Myocyte (in vitro differentiated cells): ENCODE measurements around the gene FOXD4L6. TPM values are rescaled to one million over a fixed set of nuclear protein-coding genes. Genes with fewer than 3 reads are reported as not detected.
"Not testable (repeated sequence)": the region's sequence is repeated elsewhere in the genome, so short reads cannot be mapped to it uniquely, and the experiment has no call there.

Experiments
- DNase-seq: peaks from one replicate; pipeline ENCODE4 v3.0.0-alpha.2; 2012; ENCODE audit warnings: low read depth
- polyA plus RNA-seq: library from polyadenylated mRNA; unstranded; fragments of >200 nt; gene quantifications from one replicate; pipeline ENCODE4 v1.2.1, GENCODE V29; 2012; ENCODE audit warnings: missing spikeins
- total RNA-seq: library from RNA; depleted of rRNA; stranded (reverse); fragments of >200 nt; gene quantifications from 2 replicates; pipeline ENCODE4 v1.2.3, GENCODE V29; 2014

The FOXD4L6 gene
- total RNA-seq: 0.05 TPM in 1 of 2 replicates, not detected in the other
- 0.08 TPM for polyA plus RNA-seq

DNA sequence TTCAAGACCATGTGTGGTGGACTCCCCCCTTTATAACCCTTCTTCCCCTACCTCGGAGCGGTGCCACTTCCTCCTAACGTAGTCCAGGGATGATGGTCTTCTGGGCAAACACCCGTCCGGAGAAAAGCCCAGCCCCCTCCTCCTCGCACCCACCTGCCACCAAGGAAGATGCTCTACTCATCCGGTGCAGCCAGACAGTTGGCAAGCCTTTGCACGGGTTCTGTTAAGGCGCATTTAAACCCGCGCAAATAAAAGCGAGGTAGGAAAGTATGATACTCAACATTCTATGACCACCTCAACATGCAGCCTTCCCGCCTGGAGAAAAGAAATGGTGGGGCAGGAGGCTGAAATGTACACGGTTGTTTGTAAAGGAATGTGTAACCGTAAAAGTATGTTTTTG, at the start of gene FOXD4L6:
TSS of gene FOXD4L6 (minus strand) at position 101 of the 400 bp plus-strand sequence. CDS start 298 bp downstream, outside the sequence.
- not testable (repeated sequence) for DNase-seq

DNA sequence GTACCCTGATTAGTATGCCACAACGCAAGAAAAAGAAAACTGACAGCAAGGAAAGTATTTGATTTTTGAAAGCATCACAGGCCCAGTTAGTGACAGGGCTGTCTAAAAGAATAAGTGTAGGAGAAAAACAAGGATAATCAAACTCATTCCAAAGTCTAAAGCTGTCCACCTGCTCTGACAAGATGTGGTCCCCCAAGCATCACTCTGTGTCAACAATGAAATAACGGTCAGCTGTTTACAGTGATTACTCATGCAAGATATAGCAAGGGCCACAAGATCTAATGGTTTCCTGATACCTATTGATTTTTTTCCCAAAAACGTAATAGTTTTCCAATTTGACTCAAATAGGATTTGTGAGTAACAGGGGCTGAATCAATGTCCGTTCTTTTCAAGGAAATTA, 46.5 kb upstream of the FOXD4L6 start:
- peak; percentile 5 for DNase-seq

DNA sequence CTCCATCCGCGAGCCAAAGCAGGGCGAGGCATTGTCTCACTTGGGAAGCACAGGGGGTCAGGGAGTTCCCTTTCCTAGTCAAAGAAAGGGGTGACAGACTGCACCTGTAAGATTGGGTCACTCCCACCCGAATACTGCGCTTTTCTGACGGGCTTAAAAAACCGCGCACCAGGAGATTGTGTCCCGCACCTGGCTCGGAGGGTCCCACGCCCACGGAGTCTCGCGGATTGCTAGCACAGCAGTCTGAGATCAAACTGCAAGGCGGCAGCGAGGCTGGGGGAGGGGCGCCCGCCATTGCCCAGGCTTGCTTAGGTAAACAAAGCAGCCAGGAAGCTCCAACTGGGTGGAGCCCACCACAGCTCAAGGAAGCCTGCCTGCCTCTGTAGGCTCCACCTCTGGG, 21.6 kb upstream of the FOXD4L6 start:
- not testable (repeated sequence) for DNase-seq

DNA sequence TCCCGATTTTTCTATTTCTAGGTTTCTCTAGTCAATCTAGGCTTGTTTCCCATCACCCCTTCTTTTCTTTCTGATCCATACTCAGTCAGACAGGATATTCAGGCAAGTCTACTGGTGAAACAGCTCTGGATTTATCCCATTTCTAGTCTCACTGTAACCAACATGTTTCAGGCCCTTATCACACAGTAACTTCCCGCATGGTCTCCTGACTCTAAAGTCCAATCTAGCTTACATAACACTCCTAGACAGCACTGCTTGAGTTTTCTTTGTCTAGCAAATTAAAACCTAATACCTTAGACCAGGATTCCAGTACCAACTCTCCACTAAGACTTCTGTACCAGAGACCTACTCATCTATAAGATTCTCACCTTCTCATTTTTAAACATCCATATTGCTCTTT, 13.4 kb upstream of the FOXD4L6 start:
- DNase-seq: not testable (repeated sequence)

DNA sequence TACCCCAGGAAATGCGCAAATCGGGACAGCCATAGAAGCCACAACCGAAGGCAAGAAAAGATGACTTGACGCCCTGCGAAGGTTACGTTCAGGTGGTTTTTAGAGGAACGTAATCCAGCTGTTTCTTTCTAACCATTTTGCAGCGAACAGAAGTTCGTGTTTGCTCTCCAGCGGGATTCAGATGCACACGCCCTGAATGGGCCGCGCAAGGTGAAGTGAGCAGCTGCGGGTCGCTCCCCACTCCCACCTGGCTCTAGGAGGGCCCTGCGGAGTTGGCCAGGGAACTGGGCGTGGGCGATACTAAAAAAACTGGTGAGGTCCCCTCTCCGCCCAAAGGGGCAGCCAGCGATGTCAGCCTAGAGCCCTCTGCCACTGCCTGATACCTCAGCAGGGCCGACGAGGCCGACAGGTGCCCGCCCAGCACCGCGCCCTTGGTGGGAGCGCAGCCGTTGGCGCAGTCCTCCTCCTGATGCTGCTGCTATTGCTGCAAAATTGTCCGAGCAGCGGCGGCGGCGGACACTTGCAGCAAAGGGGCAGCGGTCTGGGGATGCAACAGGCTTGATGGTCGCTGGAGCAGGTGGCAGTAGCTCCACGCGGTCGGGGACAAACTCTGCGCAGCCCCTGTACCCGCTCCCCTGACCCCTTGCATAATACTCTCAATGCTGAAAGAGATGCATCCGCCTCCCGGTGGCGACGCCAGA, 1.6 kb downstream of the FOXD4L6 start:
- DNase-seq: not testable (repeated sequence)

DNA sequence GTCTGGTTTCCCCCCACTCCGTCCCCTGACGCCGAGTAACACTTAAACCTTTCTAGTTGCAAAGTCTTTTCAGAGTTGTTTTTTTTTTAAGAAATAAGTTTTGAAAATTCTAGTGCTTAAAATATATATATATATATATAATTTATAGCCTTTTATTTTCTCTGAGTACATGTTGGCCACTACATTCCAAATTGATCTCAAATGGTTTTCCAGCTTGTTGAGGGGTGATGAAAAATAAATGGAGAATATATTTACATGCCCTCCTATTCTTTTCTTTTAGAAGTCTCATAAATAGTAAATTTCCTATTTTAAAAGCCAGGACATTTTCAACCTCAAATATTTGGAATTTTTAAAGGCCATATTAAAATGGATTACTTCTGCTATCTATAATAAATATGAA, 2.5 kb downstream of the FOXD4L6 start:
- DNase-seq: not testable (repeated sequence)

DNA sequence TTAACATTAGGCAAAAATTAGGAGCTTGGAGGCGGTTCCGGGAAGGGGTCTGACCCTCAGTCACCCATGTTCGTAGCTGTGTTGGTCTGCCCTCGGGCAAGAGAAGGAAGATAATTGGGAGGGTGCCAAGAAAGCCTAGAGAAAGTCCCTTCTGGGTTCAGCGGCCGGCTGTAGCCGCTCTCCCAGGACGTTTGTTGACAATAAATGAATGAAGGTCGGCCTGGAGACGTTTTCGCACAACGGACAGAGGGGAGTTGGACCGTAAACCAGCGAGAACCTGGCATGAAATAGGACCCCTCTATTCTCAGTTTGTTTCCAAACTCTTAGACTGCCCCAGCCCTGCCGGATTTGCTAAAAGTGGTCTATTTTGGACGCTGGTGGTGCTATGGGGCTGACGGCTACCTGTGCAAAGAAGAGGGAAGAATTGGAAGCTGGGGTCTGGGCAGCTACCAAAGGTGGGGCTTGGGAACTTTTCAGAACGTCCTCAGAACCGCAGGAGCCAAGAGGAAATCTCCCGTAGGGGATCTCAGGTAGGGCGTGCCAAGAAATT, 3.3 kb downstream of the FOXD4L6 start:
- DNase-seq: not testable (repeated sequence)

DNA sequence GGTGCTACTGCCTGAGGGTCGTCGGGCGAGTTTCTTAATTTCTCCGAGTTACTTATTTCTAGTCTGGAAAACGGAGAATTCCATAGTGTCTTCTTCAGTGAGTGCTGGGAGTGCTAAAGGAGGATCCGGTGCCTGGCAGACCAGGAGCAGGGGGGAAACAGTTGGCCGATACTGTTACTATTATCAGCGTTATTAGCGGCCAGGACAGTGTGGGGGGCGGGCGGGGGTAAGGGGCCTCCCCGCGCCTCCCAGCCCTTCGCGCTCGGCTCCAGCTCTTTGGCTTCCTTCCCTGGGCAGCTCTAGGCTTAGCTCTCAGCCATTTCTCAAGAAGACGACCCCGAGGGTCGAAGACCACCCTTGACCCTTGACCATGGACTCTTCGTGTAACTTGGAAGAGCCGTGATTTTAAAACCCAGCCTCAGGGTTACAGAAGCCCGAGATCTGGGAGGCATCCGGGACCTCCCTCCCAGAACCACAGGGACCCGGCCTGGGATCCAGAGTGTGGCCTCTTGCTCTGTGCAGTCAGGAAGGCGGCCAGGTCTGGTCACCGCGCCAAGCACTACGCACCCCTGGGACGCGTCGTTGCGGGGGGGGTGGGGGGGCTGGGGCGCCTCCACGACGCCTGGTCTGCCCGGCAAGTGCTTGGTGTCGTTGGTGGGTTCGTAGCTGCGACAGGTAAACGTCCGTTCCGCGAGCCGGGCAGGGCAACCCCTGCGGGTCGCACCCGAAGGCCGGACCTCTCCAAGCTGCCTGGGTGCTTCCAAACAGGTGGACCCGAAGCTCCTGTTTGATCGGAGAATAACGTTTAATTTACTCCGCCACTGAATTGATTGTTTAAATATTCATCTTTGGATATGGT, 4.0 kb downstream of the FOXD4L6 start:
- DNase-seq: not testable (repeated sequence)

DNA sequence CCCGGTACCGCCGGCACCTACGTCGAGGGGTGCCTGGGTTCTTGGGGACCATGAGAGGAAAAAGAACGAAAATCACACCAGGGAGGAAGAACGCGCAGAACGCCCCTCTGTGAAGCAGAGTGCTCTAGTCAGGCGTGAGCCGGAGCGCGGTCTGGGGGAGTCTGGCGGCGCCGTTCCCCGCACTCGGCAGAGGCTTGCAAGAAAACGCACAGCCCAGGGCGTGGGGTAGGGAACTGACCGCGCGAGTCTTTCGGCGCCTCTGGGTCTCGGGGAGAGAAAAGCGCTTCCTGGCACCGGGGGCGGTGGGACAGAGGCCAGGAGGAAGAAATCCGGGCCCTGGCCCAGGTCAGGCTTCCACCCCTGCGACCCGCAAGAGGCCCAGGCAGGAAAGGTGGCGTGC, 4.7 kb downstream of the FOXD4L6 start:
- DNase-seq: not testable (repeated sequence)

DNA sequence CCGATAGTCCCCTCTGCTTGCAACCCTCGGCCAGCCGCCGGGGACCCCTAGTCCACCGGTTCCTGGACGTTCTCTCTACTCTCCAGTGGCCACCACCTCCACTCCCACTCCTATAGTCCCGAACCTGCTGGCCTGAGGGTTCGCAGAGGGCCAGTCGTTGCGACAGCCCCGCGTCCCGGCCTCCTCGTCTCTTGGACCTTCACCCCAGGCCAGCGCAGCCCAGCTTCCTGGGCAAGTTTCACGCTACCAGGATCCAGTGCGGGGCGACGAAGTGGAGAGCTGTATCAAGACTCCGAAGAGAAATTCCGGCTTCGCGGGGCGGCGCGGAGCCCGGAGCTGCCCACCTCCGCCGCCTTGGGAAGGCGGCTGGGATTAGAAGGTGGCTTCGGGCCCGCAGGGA, 5.1 kb downstream of the FOXD4L6 start:
- DNase-seq: not testable (repeated sequence)

DNA sequence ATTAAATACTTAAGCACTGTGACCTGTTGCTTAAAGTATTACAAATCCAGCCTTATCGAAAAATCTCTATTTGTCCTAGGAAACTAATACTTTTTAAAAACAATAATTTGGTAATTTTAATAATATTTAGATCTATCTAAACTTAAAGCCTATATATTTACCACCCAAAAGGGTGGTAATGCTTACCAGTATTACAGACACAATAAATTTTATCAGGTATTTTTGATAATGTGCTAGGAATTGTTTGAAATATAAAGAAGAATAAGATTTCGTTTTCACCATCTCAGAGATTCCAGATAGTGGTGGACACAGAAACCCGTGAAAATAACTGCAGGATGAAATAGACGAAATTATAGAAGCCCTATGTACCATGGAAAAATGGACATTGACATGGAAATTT, 7.8 kb downstream of the FOXD4L6 start:
- DNase-seq: not testable (repeated sequence)

DNA sequence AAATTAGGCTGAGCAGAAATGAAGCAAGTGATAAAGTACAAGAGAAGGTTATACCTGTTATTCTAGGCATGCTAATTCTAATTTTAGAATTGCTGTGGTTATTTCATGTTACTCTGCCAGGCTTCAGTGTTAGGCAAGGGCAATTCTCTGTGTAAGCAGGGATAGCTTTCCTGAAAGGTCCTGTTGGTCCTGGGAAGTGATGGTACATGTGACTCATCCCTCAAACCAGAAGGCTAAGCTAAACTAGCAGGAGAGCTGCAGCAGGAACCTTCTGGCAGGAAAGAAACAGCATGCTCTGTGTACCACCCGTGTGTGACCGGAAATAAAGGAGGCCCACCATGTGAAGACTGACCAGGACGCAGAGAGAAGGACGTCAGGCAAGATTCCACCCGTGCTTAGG, 8.8 kb downstream of the FOXD4L6 start:
- DNase-seq: not testable (repeated sequence)

DNA sequence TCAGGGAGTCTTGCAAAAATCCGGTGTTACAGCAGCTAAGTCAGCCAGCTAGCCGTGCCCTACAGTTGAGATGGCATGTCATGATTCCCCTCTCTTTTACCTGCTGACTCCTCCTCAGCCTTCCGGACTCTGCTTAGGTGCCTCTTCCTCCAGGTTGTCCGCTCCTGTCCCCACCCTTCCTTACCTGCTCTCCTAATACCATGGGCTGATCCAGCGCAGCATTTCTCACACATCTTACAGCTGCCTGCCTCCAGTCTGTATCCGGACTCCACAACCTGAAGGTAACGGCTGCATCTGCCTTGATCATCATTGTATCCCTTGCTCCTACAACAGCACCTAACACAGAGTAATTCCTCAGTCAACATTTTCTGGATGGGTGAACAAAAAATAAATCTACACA, 9.2 kb downstream of the FOXD4L6 start:
- DNase-seq: not testable (repeated sequence)

DNA sequence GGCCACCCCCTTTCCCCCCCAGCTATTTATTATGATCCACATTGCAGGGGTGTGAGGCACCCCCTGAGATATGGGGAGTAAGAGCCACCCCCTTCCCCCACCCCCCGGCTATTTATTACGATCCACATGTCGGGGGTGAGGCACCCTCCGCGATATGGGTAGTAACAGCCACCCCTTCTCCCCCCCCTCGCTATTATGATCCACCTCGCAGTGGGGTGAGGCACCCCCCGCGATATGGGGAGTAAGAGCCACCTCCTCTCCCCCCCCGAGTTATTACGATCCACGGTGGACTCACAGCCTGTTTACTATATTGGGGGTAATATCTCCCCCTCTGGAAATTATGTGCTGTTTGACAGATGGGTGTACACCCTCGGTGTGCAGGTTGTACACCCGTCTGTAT, 15.1 kb downstream of the FOXD4L6 start:
- DNase-seq: not testable (repeated sequence)

DNA sequence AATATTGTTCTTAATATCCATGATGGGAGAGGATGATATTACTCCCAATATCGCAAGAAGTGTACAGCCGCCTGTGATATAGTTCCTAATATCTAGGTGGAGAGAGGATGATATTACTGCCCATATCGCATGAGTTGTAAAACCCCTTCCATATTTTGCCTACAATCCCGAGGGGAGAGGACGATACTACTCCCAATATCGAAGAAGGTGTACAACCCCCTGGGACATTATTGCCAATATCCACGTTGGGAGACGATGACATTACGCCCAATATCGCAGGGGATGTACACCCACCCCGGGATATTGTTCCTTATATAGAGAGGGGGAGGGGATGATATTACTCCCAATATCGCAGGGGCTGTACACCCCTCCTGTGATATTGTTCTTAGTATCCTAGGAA, 17.1 kb downstream of the FOXD4L6 start:
- DNase-seq: not testable (repeated sequence)

DNA sequence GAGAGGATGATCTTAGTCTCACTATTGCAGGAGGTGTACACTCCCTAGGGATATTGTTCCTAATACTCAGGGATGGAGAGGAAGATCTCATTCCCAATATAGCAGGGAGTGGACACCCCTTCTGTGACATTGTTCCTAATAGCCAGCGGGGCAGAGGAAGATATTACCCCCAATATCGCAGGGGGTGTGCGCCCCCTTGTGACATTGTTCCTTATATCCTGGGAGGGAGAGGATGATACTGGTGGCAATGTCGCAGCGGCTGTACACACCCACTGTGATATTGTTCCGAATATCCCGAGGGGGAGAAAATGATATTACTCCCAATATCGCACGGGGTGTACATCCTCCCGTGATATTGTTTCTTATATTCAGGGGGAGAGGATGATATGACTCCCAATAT, 17.6 kb downstream of the FOXD4L6 start:
- not testable (repeated sequence) for DNase-seq

DNA sequence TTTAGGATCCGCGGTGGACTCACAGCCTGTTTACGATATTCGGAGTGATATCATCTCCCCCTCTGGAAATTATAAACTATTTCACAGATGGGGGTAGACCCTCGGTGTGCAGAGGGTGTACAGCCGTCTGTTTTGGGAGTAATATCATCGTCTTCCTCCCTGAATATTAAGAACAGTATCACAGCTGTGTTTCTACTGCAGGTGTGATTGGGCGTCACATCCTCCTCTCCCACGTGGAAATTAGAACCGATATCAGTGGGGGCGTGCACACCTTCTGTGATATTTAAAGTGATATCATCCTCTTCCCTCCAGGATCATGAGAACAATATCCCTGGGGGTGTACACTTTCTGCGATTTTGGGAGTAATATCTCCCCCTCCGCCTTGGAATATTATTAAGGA, 19.2 kb downstream of the FOXD4L6 start:
- not testable (repeated sequence) for DNase-seq

DNA sequence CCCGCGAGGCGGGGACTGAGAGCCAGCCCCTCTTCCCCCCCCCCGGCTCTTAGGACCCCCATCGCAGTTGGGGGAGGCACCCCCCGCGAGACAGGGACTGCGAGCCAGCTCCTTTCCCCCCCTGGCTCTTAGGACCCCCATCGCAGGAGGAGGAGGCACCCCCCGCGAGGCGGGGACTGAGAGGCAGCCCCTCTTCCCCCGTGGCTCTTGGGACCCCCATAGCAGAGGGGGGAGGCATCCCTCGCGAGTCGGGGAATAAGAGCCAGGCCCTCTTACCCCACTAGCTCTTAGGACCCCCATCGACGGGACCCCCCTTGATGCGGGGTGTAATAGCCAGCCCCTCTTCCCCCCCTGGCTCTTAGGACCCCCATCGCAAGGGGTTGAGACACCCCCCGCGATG, 19.7 kb downstream of the FOXD4L6 start:
- not testable (repeated sequence) for DNase-seq

DNA sequence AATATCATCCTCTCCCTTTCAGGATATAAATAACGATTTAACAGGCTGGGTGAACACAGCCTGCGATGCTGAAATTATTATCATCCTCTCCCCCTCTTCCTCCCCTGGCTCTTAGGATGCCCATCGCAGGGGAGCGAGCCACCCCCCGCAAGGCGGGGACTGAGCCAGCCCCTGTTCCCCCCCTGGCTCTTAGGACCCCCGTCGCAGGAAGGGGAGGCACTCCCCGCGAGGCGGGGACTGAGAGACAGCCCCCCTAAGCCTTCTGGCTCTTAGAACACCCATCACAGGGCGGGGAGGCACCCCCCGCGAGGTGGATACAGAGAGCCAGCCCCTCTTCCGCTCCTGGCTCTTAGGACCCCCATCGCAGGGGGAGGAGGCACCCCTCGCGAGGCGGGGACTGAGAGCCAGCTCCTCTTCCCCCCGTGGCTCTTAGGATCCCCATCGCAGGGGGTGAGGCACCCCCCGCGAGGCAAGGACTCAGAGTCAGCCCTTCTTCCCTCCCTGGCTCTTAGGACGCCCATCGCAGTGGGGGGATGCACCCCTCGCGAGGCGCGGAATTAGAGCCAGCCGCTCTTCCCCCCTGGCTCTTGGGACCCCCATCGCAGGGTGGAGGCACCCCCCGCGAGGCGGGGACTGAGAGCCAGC, 21.9 kb downstream of the FOXD4L6 start:
- not testable (repeated sequence) for DNase-seq

DNA sequence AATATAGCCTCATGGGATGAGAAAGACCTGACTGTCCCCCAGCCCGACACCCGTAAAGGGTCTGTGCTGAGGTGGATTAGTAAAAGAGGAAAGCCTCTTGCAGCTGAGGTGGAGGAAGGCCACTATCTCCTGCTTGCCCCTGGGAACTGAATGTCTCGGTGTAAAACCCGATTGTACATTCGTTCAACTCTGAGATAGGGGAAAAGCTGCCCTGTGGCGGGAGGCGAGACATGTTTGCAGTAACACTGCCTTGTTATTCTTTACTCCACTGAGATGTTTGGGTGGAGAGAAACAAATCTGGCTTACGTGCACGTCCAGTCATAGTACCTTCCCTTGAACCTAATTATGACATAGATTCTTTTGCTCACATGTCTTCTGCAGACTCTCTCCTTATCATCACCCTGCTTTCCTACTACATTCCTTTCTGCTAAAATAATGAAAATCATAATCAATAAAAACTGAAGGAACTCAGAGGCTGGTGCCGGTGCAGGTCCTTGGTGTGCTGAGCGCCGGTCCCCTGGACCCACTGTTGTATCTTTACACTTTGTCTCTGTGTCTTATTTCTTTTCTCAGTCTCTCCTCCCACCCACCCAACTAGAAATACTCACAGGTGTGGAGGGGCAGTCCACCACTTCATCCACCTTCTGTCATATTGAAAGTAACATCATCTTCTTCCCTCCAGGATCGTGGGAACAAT, 22.8 kb downstream of the FOXD4L6 start:
- not testable (repeated sequence) for DNase-seq

DNA sequence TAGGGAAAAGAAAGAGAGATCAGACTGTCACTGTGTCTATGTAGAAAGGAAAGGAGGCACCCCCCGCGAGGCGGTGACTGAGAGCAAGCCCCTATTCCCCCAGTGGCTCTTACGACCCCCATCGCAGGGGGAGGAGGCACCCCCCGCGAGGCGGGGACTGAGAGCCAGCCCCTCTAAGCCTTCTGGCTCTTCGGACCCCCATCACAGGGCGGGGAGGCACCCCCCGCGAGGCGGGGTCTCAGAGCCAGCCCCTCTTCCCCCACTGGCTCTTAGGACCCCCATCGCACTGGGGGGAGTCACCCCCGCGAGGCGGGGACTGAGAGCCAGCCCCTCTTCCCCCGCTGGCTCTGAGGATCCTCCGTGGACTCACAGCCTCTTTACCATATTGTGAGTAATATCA, 23.9 kb downstream of the FOXD4L6 start:
- DNase-seq: not testable (repeated sequence)
